IMR-90 (cell line): ENCODE data around the gene LIMK2. TPM values are rescaled to one million over a fixed set of nuclear protein-coding genes. Genes with fewer than 3 reads are reported as not detected.

ENCODE experiments used
- ATAC-seq: fragments of 200-7000 bp; cut with Tn5 transposase; 2 replicates; pipeline ENCODE4 v1.9.1; 2020; ENCODE audit warnings: low read depth, mild to moderate bottlenecking, moderate library complexity
- BruUV-seq: library from RNA; stranded (reverse); fragments of 400-500 nt; replicated peaks from 2 replicates; lab custom pipeline; 2021; lab: Mats Ljungman, UMichigan
- CTCF ChIA-PET: fragments of 300-600 bp; formaldehyde crosslinking; extraction: SDS; loops from one replicate; lab custom pipeline; 2021; ENCODE audit warnings: antibody characterized with exemption; lab: Yijun Ruan, JAX
- POLR2A ChIA-PET: fragments of 300-600 bp; sonication (Branson Sonifier 250); formaldehyde crosslinking; loops from one replicate; lab custom pipeline; 2022; ENCODE audit warnings: antibody characterized with exemption; ENCODE audit not compliant: unreplicated experiment; lab: Charles Lee
- DNase-seq: peaks from one replicate; pipeline ENCODE4 v3.0.0; 2013
- H2AFZ ChIP-seq: replicated peaks from 2 replicates; pipeline ENCODE3; 2013; ENCODE audit warnings: low read length, mild to moderate bottlenecking; ENCODE audit not compliant: poor library complexity
- H2AK5ac ChIP-seq: 2 replicates; pipeline ENCODE4 v1.6.1; 2013; ENCODE audit warnings: low read depth, low read length, inconsistent platforms
- H2AK9ac ChIP-seq: replicated peaks from 2 replicates; pipeline ENCODE3; 2013; ENCODE audit warnings: mild to moderate bottlenecking, low read depth, low read length, moderate library complexity; ENCODE audit not compliant: poor library complexity
- H2BK120ac ChIP-seq: 2 replicates; pipeline ENCODE4 v1.6.1; 2013; ENCODE audit warnings: low read depth, low read length, inconsistent platforms
- H2BK15ac ChIP-seq: 3 replicates; pipeline ENCODE4 v1.6.1; 2013; ENCODE audit warnings: low read depth, low read length, inconsistent platforms
- H2BK20ac ChIP-seq: 2 replicates; pipeline ENCODE4 v1.6.1; 2013; ENCODE audit warnings: low read depth, mild to moderate bottlenecking, inconsistent platforms, low read length, moderate library complexity
- H2BK5ac ChIP-seq: 2 replicates; pipeline ENCODE4 v1.6.1; 2013; ENCODE audit warnings: mild to moderate bottlenecking, low read depth, low read length, inconsistent platforms; ENCODE audit not compliant: poor library complexity, severe bottlenecking
- H3K14ac ChIP-seq: replicated peaks from 2 replicates; pipeline ENCODE4 v1.6.1; 2013; ENCODE audit warnings: low read depth, low read length, inconsistent platforms
- H3K18ac ChIP-seq: 2 replicates; pipeline ENCODE4 v1.6.1; 2013; ENCODE audit warnings: low read depth, low read length, control low read depth
- H3K23ac ChIP-seq: 2 replicates; pipeline ENCODE4 v1.6.1; 2013; ENCODE audit warnings: low read depth, low read length, inconsistent platforms
- H3K27ac ChIP-seq: 2 replicates; pipeline ENCODE4 v1.5.1; 2013; ENCODE audit warnings: mild to moderate bottlenecking, control low read depth, low read length; ENCODE audit not compliant: insufficient read depth
- H3K27me3 ChIP-seq: 2 replicates; pipeline ENCODE4 v1.6.1; 2013; ENCODE audit warnings: low read length; ENCODE audit not compliant: control insufficient read depth, insufficient read depth
- H3K36me3 ChIP-seq: 2 replicates; pipeline ENCODE4 v1.6.1; 2013; ENCODE audit warnings: low read length, mixed read lengths; ENCODE audit not compliant: control insufficient read depth, insufficient read depth
- H3K4ac ChIP-seq: 2 replicates; pipeline ENCODE4 v1.6.1; 2013; ENCODE audit warnings: low read depth, low read length, inconsistent platforms
- H3K4me1 ChIP-seq: 2 replicates; pipeline ENCODE4 v1.6.1; 2013; ENCODE audit warnings: low read length, mixed read lengths; ENCODE audit not compliant: control insufficient read depth, insufficient read depth
- H3K4me2 ChIP-seq: 2 replicates; pipeline ENCODE4 v1.6.1; 2013; ENCODE audit warnings: low read depth, mild to moderate bottlenecking, control low read depth, low read length, moderate library complexity
- H3K4me3 ChIP-seq: 2 replicates; pipeline ENCODE4 v1.5.1; 2013; ENCODE audit warnings: low read depth, mild to moderate bottlenecking, control low read depth, low read length, moderate library complexity; ENCODE audit not compliant: insufficient read depth
- H3K56ac ChIP-seq: 2 replicates; pipeline ENCODE4 v1.6.1; 2013; ENCODE audit warnings: low read length, inconsistent platforms; ENCODE audit not compliant: insufficient read depth; ENCODE audit errors: extremely low read depth
- H3K79me1 ChIP-seq, 2 experiments: 2 replicates each; pipeline ENCODE4 v1.6.1; 2013; ENCODE audit warnings: low read length in 2 of 2, inconsistent platforms in 1 of 2, low read depth in 1 of 2
- H3K9ac ChIP-seq: 2 replicates; pipeline ENCODE4 v1.6.1; 2013; ENCODE audit warnings: low read depth, low read length, control low read depth
- H3K9me1 ChIP-seq: 2 replicates; pipeline ENCODE4 v1.6.1; 2013; ENCODE audit warnings: low read length, inconsistent platforms; ENCODE audit not compliant: insufficient read depth
- H3K9me3 ChIP-seq: 2 replicates; pipeline ENCODE4 v1.6.1; 2013; ENCODE audit warnings: low read length; ENCODE audit not compliant: control insufficient read depth, insufficient read depth
- H4K20me1 ChIP-seq: 2 replicates; pipeline ENCODE4 v1.6.1; 2013; ENCODE audit warnings: low read length, inconsistent platforms; ENCODE audit not compliant: insufficient read depth
- H4K5ac ChIP-seq: 2 replicates; pipeline ENCODE4 v1.6.1; 2013; ENCODE audit warnings: mild to moderate bottlenecking, low read depth, low read length, control low read depth
- H4K8ac ChIP-seq, 2 experiments: 2 replicates each; pipeline ENCODE4 v1.6.1; 2013; ENCODE audit warnings: low read depth in 2 of 2, low read length in 2 of 2, control low read depth in 1 of 2, inconsistent platforms in 1 of 2
- H4K91ac ChIP-seq: 2 replicates; pipeline ENCODE4 v1.6.1; 2013; ENCODE audit warnings: low read depth, low read length, inconsistent platforms; ENCODE audit not compliant: insufficient read depth
- BHLHE40 ChIP-seq: fragments of 150-350 bp; IDR thresholded peaks from 2 replicates; pipeline ENCODE4 v1.6.1; 2016; ENCODE audit warnings: mild to moderate bottlenecking, low read depth, low read length
- CEBPB ChIP-seq: IDR thresholded peaks from 2 replicates; pipeline ENCODE4 v1.6.1; 2012; ENCODE audit warnings: low read depth, low read length, improper control_type of control experiment
- CHD1 ChIP-seq: IDR thresholded peaks from 2 replicates; pipeline ENCODE4 v1.6.1; 2012; ENCODE audit warnings: low read depth, low read length, improper control_type of control experiment
- FOS ChIP-seq: fragments of 150-350 bp; IDR thresholded peaks from 2 replicates; pipeline ENCODE4 v1.6.1; 2016; ENCODE audit warnings: low read depth, low read length
- MAFK ChIP-seq: IDR thresholded peaks from 2 replicates; pipeline ENCODE4 v1.6.1; 2012; ENCODE audit warnings: low read depth, low read length, improper control_type of control experiment
- MAZ ChIP-seq: IDR thresholded peaks from 2 replicates; pipeline ENCODE4 v1.6.1; 2012; ENCODE audit warnings: low read depth, mild to moderate bottlenecking, low read length, improper control_type of control experiment, moderate library complexity, borderline replicate concordance
- MXI1 ChIP-seq: IDR thresholded peaks from 2 replicates; pipeline ENCODE4 v1.6.1; 2012; ENCODE audit warnings: low read depth, mild to moderate bottlenecking, low read length, moderate library complexity, borderline replicate concordance
- NFE2L2 ChIP-seq: fragments of 150-350 bp; IDR thresholded peaks from 2 replicates; pipeline ENCODE4 v1.6.1; 2016; ENCODE audit warnings: low read depth, mild to moderate bottlenecking, low read length
- POLR2A ChIP-seq: IDR thresholded peaks from 2 replicates; pipeline ENCODE4 v1.6.1; 2012; ENCODE audit warnings: mild to moderate bottlenecking, low read depth, low read length
- RAD21 ChIP-seq: IDR thresholded peaks from 2 replicates; pipeline ENCODE4 v1.6.1; 2012; ENCODE audit warnings: low read length, improper control_type of control experiment
- RCOR1 ChIP-seq: IDR thresholded peaks from 2 replicates; pipeline ENCODE4 v1.6.1; 2012; ENCODE audit warnings: mild to moderate bottlenecking, low read length, improper control_type of control experiment; ENCODE audit not compliant: insufficient replicate concordance
- RFX5 ChIP-seq: IDR thresholded peaks from 2 replicates; pipeline ENCODE4 v1.8.0; 2012; ENCODE audit warnings: low read depth, mild to moderate bottlenecking, low read length, moderate library complexity
- SMC3 ChIP-seq: fragments of 150-350 bp; IDR thresholded peaks from 2 replicates; pipeline ENCODE4 v1.6.1; 2016; ENCODE audit warnings: low read depth, mild to moderate bottlenecking, antibody characterized with exemption, low read length, moderate library complexity
- WGBS, 2 experiments: methylation state at CpG; one replicate each; pipeline versions ENCODE4 v1.1.5 to v1.1.7; 2013; ENCODE audit warnings: missing lambda C conversion rate in 2 of 2; ENCODE audit not compliant: insufficient read length in 1 of 2; ENCODE audit errors: extremely low coverage in 2 of 2; 5-methylcytosine and 5-hydroxymethylcytosine counted together
- dilution Hi-C: fragments of 300-500 bp; cut with HindIII; formaldehyde crosslinking; loops from one replicate; pipeline ENCODE4 v1.14.3; 2018; ENCODE audit warnings: low sequenced_read_pairs; ENCODE audit not compliant: unreplicated experiment
- in situ Hi-C: fragments of 300-500 bp; cut with MboI; formaldehyde crosslinking; loops from 3 replicates; pipeline ENCODE4 v1.14.3; 2019; ENCODE audit warnings: low sequenced_read_pairs, inconsistent platforms, mixed read lengths
- intact Hi-C: fragments of 100-400 bp; cut with micrococcal nuclease; formaldehyde crosslinking; loops from 2 replicates; pipeline ENCODE4 v1.10.0; 2022
- polyA plus RNA-seq, 3 experiments: library from polyadenylated mRNA; depleted of rRNA; stranded (reverse); fragments of >200 nt; gene quantifications; 2 replicates each; pipeline ENCODE4 v1.2.3, GENCODE V29; 2012; ENCODE audit warnings: low replicate concordance in 1 of 3
- total RNA-seq: library from RNA; depleted of rRNA; stranded (reverse); fragments of >200 nt; gene quantifications from 2 replicates; pipeline ENCODE4 v1.2.3, GENCODE V29; 2012
- TF ChIP-seq, protein P1 (sequence below): fragments of 150-350 bp; IDR thresholded peaks from 2 replicates; pipeline ENCODE4 v1.6.1; 2016; ENCODE audit warnings: low read depth, mild to moderate bottlenecking, low read length, moderate library complexity, borderline replicate concordance
- TF ChIP-seq, protein P2 (sequence below): conservative IDR thresholded peaks from 2 replicates; pipeline ENCODE4 v1.5.1; 2012; ENCODE audit warnings: mild to moderate bottlenecking, low read depth, low read length, improper control_type of control experiment
- TF ChIP-seq, protein P3 (sequence below): fragments of 150-350 bp; IDR thresholded peaks from 2 replicates; pipeline ENCODE4 v1.6.1; 2017; ENCODE audit warnings: mild to moderate bottlenecking, antibody characterized with exemption, low read length, low read depth

Gene LIMK2
- total and polyA plus RNA-seq, 2 of the 4 experiments (the other 2 are of a cell fraction) = 14.5 to 31.9 TPM

DNA sequence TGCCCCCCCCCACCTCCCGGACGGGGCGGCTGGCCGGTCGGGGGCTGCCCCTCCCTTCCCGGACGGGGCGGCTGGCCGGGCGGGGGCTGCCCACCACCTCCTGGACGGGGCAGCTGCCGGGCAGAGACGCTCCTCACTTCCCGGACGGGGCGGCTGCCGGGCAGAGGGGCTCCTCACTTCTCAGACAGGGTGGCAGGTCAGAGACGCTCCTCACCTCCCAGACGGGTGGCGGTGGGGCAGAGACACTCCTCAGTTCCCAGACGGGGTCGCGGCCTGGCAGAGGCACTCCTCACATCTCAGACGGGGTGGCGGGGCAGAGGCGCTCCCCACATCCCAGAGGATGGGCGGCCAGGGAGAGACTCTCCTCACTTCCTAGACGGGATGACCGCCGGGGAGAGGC, 28.1 kb upstream of the LIMK2 start:
- Histone ChIP-seq H3K4me3 (no peak overlapping the region), H4K20me1 (peaks cover 17% of the 10 kb centered on the region; the same call in 1 of the 2 replicates), H3K79me1 (peaks cover 18 to 68% of the 10 kb centered on the region in 2 experiments), H2AK9ac (no peak overlapping the region), H3K9me1 (peaks cover 23% of the 10 kb centered on the region), H3K4me1 (peaks cover 8% of the 10 kb centered on the region), H3K18ac (no peak overlapping the region), H3K56ac (no peak overlapping the region), H4K8ac (no peak overlapping the region), H3K23ac (no peak overlapping the region), H2BK20ac (no peak overlapping the region), H3K9ac (no peak overlapping the region), H2BK120ac (no peak overlapping the region), H4K91ac (no peak overlapping the region), H3K4me2 (no peak overlapping the region), H3K14ac (no peak overlapping the region), H3K36me3 (peaks cover 25% of the 10 kb centered on the region), H2BK5ac (no peak overlapping the region), H2AFZ (no peak overlapping the region), H2BK15ac (no peak overlapping the region), H2AK5ac (no peak overlapping the region), H3K27me3 (no peaks in the 10 kb centered on the region), H3K27ac (no peak overlapping the region), H3K9me3 (no peaks in the 10 kb centered on the region), H3K4ac (no peak overlapping the region), H4K5ac (no peak overlapping the region)
- ChIA-PET POLR2A (no interaction called here), CTCF (no interaction called here)
- no peak for ATAC-seq
- dilution Hi-C loops = no loop called here
- TF ChIP-seq CHD1 = no peak
- no peak for TF ChIP-seq RFX5
- TF ChIP-seq, protein P1, sequence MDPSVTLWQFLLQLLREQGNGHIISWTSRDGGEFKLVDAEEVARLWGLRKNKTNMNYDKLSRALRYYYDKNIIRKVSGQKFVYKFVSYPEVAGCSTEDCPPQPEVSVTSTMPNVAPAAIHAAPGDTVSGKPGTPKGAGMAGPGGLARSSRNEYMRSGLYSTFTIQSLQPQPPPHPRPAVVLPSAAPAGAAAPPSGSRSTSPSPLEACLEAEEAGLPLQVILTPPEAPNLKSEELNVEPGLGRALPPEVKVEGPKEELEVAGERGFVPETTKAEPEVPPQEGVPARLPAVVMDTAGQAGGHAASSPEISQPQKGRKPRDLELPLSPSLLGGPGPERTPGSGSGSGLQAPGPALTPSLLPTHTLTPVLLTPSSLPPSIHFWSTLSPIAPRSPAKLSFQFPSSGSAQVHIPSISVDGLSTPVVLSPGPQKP = no peak
- no peak for TF ChIP-seq CEBPB
- no peak for TF ChIP-seq SMC3
- TF ChIP-seq POLR2A = no peak
- TF ChIP-seq, protein P2, sequence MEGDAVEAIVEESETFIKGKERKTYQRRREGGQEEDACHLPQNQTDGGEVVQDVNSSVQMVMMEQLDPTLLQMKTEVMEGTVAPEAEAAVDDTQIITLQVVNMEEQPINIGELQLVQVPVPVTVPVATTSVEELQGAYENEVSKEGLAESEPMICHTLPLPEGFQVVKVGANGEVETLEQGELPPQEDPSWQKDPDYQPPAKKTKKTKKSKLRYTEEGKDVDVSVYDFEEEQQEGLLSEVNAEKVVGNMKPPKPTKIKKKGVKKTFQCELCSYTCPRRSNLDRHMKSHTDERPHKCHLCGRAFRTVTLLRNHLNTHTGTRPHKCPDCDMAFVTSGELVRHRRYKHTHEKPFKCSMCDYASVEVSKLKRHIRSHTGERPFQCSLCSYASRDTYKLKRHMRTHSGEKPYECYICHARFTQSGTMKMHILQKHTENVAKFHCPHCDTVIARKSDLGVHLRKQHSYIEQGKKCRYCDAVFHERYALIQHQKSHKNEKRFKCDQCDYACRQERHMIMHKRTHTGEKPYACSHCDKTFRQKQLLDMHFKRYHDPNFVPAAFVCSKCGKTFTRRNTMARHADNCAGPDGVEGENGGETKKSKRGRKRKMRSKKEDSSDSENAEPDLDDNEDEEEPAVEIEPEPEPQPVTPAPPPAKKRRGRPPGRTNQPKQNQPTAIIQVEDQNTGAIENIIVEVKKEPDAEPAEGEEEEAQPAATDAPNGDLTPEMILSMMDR = no peak
- TF ChIP-seq, protein P3, sequence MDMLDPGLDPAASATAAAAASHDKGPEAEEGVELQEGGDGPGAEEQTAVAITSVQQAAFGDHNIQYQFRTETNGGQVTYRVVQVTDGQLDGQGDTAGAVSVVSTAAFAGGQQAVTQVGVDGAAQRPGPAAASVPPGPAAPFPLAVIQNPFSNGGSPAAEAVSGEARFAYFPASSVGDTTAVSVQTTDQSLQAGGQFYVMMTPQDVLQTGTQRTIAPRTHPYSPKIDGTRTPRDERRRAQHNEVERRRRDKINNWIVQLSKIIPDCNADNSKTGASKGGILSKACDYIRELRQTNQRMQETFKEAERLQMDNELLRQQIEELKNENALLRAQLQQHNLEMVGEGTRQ = no peak
- no peak for TF ChIP-seq MAZ
- no peak for TF ChIP-seq BHLHE40
- no peak for TF ChIP-seq RCOR1
- no peak for TF ChIP-seq RAD21
- no peak for TF ChIP-seq MAFK
- no peak for TF ChIP-seq NFE2L2
- no peak for TF ChIP-seq FOS
- no peak for TF ChIP-seq MXI1
- intact Hi-C loops = no loop called here
- no TSS peak for BruUV-seq
- no peak for DNase-seq
- in situ Hi-C loops = no loop called here
- 95% methylated on average over 11 of the region's 30 CpGs; no CpG with 5 or more reads in 1 of the 2 experiments for WGBS, 2 experiments
